GM19372 (cell line): Measurements from ENCODE around the gene ODF2L.
"Not testable (repeated sequence)": the region's sequence is repeated elsewhere in the genome, so short reads cannot be mapped to it uniquely, and the experiment has no call there.

Experiments
- ATAC-seq: cut with Tn5 transposase; IDR thresholded peaks from one replicate; pipeline ENCODE4 v1.9.1; 2021; ENCODE audit warnings: mild to moderate bottlenecking, low read depth, moderate library complexity; ENCODE audit not compliant: unreplicated experiment

ODF2L gene

DNA sequence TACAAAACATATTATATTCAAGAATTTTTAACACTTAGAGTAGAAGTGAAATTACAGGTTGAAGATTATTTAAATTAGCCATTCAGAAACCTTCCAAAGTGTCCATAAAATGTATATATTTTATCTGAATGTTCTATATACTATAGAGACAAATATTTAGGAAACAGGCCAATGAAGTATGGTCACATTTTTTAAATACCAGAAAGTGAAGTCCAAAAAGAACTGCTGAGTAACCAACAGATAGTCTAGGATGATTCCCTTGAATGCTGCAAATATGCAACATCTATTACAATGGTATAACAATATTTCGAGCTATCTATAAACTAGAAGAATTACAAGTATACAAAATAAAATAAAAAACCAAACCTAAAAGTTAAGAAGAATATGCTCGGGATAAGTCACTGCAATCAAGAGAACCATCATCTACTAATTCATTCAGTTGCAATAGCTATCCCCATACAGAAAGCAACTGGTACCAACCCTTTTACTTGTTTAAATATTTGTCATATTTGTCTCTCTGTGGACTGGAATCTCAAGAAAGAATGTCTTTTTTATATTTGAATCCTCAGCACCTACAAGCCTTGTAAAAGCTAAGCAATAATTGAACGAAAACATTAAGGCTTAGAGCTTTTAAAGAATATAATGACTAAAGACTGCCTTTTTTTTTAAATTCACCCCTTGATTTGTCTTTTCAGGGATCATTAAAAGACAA lies 8.1 kb downstream of the ODF2L start:
- no peak for ATAC-seq

DNA sequence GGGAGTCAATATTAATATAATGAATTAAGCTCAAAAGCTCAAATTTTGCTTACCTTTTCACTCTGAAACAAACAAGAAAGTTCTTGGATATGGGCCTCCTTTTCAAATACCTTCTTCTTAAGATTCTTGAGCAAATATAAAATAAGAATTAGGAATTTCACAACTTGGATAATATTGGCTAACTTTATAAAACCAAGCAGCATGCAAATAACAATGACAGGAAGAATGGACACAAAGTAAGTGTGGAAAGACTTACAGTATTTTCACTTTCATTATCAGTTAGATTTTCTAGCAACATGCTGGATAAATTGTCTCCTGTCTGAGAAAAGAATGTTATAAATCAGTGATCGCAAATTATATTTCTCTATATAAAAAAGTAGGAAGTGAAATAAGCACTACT lies 13.2 kb downstream of the ODF2L start:
- peak; percentile 58 for ATAC-seq

DNA sequence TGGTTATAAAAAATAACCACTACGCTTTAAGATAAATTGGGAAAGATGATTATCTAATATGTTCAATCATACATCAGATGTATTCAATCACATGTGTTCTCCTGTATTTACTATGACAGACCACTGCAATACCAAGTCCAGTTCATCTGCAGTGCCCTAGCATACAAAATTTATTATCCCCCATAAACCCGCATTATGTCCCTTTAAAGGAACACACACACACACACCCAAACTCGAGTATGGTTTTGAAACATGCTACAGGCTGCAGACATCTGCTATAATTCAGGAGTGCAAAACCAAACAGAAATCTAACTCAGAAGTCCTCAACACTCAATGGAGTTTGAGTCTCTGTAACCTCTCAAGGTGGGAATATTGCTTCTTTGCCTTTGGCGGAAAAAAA lies 14.9 kb downstream of the ODF2L start:
- ATAC-seq, result no peak

DNA sequence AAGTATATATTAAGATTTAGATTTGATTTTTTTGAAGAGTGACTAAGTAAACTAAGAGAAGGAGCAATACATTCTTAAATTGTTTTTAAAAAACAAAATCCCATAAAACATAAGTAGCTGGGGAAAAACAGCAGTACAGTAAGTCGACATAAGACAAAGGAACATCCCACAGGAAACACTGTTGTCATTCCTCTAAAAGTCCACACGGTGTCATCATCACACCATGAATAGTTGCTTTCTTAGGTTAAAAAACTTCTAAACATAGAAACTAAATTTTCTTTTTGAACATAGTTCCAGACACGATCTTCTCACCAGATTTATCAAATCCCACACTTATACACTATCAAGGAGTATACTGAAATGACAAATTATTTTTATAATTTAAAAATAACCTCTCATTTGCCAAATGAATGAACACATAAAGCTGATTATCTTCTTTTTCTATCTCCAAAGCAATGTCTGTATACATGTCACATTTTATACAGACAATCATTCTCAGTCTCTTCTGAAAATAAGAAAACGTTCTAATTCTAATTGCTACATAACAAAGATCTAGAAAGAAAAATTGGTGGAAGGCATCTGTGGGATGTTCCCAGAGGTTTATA lies 15.8 kb downstream of the ODF2L start:
- peak; percentile 70 for ATAC-seq

DNA sequence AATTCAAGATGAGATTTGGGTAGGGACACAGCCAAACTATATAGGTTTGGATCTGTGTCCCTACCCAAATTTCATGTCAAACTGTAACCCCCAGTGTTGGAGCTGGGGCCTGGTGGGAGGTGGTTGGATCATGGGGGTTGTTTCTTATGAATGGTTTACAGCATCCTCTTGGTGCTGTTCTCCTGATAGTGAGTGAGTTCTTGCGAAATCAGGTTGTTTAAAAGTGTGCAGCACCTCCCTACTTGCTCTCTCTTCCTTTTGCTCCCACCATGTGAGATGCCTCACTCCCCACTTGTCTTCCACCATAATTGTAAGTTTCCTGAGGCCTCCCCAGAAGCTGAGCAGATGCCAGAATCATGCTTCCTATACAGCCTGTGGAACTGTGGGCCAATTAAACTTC lies 17.3 kb downstream of the ODF2L start:
- ATAC-seq, result no peak

DNA sequence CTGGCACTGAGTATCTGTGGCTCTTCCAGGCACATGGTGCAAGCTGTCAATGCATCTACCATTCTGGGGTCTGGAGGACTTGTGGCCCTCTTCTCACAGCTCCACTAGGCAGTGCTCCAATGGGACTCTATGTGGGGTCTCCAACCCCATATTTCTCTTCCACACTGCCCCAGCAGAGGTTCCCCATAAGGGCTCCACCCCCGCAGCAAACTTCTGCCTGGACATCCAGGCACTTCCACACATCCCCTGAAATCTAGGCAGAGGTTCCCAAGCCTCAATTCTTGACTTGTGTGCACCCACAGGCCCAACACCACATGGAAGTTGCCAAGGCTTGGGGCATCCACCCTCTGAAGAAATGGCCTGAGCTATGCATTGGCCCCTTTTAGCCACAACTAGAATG lies 18.8 kb downstream of the ODF2L start:
- ATAC-seq, result no peak

DNA sequence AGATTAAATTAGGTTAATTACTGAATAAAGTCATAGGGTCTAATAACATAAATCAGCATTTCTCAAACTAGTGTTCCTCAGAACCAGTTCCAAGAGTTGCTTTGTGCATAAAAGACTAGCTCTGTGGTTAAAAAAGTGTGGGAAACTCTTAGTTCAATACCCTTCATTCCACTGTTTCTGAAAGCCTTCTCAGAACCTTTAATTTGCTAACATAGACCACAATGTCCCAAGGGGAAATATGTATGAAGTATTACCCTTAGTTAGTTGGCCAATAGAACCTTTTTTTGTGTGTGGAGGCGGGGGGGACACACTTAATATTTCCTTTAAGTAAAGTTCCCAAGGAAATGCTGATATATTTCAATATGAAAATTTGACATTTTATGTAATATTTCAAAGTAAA lies 20.4 kb downstream of the ODF2L start:
- no peak for ATAC-seq

DNA sequence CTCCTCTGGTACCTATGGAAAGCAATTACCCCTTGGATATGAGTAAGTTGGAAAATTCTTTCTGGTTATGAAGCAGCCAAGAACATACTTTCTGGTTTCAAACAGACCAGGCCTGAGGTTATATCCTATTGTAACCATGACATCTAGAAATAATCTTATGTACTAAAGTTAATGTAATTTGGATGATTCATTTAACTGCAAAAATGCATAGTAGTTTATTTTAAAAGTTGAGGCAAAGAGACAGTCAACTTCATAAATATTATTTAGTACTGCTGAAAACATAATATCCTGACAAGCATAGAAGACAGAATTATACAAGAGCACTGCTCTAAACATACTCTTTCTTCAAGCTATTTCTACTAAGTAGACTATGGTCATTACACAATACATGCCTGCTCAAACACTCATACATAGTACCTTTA lies 25.5 kb downstream of the ODF2L start:
- ATAC-seq, result no peak

DNA sequence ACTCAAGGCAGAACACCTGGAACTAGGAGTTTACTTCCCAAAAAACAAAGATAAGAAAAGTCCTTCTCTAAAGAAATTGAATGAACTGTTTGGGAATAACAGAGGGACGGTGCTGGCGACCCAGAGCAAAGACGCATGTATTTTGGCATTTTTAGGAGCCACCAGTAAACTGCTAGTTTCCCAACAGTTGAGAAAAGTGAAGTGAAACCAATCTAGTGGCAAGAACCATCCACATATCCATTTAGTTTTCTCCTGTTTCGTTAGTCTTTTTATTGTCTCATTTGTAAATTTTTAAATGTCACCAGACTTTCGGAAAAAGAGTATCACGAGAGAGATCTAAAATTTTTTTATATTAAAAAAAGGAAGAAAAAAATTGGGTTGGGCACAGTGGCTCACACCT lies 30.2 kb downstream of the ODF2L start:
- no peak for ATAC-seq

DNA sequence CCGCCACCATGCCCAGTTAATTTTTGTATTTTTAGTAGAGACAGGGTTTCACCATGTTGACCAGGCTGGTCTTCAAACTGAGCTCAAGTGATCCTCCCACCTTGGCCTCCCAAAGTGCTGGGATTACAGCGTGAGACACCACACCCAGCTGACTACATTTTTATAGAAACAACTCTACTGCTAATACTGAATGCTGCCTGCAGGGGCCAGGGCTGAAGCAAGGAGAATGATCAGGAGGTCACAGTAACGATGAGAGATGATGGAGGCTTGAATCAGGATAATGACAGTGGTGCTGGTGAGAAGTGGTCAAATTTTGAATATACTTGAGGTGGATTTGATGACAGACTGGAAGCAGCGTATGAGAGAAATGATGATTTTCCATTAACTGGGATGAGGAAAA lies 33.3 kb downstream of the ODF2L start:
- ATAC-seq, result no peak

DNA sequence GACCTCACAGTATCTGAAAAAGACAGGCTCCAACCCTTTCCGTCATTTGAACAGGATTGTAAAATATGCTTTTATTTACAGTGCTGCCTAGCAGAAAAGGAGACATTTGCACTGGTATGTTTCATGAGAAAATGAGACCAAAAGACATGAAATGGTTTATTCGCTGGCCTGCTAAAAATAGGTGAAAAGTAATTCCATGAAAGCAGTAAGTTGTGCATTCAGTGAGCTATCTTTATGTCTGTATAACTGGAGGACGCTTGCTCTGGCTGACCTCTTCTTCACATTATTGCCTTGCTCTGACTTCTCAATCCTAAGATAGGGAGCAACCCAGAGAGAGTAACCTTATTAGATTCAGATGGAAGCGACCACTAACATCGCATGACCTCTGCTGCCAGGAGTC lies 38.3 kb downstream of the ODF2L start:
- ATAC-seq, result no peak

DNA sequence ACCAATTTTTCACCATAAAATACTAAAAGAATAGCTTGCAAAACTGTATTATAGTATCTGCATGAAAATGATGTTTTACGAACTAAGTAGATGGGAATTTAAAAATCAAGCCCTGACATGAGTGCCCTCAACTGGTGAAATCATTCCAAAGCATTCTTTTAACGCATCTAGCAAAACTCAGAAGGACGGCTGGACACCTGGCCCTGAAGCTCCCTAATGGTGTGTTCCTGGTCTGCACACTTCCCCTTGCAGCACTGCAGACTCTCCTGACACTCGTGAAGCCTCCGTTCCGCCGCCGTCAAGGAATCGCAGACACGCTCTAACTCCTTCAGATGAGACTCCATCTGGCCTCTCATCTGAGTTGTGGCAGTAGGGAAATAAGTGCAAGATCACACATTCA lies 39.9 kb downstream of the ODF2L start:
- no peak for ATAC-seq

DNA sequence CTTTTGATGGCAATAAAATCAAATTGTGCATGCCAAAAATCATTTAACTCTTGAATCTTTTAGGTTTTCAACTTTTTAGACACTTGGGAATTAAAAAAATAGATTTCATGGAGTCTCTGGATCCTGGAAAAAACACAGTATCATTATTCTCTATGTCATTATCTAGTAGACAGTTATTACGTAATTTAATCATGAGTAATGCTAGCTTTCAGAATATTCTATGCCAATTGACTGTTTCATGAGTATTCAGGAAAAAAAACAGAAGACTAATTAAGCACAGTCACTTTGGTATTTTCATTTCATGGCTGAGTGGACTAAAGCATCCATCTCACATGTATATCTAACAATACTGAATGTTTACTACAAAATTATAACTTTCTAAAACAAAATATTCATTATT lies 44.0 kb downstream of the ODF2L start:
- no peak for ATAC-seq

DNA sequence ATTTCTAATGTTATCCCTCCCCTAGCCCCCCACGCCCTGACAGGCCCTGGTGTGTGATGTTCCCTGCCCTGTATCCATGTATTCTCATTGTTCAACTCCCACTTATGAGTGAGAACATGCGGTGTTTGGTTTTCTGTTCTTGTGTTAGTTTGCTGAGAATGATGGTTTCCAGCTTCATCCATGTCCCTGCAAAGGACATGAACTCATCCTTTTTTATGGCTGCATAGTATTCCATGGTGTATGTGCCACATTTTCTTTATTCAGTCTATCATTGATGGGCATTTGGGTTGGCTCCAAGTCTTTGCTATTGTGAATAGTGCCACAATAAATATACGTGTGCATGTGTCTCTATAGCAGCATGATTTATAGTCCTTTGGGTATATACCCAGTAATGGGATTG lies 45.9 kb downstream of the ODF2L start:
- ATAC-seq, result not testable (repeated sequence)

DNA sequence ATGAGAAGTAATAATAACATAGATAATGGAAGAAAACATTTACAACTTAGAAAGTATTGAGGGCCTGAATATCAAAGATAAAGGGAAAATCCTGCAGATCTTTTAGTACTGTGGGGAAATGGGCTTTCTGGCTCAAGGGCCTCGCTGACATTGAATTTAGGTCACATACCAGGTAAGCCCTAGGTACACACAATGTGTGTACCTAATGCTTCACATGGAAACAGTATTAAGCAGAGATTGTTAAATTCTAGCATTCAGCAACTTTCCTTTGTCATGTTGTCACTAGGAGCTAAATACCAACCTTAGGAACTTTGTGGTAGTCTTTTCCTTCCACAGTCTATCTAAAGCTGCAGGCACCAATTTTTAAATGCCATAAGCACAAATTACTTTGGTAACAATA lies 49.7 kb downstream of the ODF2L start:
- ATAC-seq, result no peak

DNA sequence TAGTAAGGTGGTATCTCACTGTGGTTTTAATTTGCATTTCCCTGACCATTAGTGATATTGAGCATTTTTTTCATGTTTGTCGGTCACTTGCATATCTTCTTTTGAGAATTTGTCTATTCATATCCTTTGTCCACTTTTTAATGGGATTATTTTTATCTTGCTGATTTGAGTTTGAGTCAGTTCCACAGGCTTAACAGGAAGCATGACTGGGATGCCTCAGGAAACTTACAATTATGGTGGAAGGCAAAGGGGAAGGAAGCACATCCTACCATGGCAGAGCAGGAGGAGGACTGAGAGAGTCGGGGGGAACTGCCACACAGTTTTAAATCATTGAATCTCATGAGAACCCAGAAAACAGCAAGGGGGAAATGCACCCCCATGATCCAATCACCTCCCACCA lies 51.1 kb downstream of the ODF2L start:
- ATAC-seq, result no peak

DNA sequence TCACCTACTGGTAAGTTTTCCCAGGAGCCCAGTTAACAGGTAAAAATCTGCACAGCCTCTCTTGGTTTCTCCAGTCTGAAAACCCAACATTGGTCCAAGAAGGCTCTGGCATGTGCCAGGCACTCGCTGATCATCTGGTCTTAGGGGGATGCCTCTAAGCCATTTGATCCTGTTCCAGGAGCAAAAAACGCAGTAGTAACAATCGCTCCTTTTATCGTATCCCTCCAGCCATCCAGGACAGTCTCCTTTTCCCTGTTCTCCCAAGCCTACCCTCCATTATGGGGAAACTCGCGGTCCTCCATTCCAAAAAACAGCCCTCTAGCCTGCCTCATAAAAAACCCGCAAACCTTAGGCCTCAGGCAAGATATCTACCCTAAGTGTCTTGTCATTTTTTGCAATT lies 56.2 kb downstream of the ODF2L start:
- no peak for ATAC-seq

DNA sequence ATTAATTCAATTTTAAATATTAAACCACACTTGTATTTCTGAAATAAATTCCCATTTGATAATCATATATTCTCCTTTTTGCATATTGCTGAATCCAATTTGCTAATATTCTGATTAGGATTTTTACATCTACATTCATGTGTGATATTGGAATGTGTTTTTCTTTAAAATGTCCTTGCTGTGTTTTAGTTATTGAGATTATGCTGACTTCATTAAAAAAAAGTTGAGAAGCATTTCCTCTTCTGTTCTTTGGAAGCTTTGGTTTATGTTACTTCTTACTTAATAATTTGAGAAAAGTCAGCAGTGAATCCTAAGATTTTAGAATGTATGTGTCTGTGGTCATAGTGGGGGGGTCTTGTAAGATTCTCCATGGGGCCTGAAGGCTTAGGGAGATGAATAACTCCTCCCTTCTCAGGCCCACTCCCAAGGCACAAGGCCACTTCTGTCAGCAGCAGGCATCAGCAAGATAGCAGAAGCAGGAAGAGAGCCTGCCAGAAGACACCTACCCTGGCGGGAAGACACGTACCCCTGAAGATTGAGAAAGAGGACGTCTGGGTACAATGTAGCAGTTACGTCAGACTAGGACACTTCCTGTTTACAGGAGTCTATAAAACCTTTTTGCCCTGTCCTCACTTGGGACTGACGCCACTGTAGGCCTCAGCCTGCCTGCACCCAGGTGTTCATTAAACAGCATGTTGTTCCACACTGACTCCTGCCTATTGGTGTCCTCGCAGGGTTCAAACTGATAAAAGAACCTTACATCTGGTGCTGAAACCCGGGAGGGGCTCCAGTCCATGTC lies 56.9 kb downstream of the ODF2L start:
- ATAC-seq, result no peak

DNA sequence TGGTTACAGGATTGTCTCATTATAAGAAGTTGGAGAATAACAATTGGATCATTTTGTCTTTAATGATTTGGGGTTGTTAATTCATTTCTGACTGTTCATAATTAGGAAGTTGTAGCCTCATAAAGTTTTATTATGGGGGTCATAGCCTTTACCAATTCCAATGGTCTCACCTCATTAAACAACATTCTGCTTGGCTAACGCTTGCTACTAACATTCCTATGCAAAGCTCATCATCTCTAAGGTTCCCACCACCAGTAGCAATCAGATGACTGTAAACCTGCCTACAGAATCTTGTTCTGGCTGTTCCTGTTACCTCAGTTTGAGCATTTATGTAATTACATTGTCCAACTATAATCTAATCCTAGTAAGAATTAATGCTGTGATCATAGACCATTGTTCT lies 60.2 kb downstream of the ODF2L start:
- ATAC-seq, result no peak

DNA sequence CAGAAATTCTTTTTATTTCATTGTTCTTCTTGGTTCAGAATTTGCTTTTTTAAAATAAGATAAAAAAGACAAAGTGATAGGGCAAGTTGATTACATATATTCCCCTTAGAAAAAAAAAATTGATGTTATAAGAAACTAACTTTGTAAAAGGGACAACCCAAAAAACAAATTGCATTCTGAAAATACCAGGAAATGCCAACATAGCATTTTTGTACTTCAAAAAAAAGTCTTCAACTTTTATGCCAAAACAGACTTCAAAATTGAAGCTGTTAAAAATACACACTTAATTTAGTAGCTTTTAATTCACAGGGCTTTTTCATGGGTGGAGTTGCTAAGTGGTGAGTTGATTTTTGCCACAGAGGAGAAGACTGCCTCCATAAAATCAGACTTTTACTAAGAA lies 70.9 kb downstream of the ODF2L start:
- no peak for ATAC-seq

DNA sequence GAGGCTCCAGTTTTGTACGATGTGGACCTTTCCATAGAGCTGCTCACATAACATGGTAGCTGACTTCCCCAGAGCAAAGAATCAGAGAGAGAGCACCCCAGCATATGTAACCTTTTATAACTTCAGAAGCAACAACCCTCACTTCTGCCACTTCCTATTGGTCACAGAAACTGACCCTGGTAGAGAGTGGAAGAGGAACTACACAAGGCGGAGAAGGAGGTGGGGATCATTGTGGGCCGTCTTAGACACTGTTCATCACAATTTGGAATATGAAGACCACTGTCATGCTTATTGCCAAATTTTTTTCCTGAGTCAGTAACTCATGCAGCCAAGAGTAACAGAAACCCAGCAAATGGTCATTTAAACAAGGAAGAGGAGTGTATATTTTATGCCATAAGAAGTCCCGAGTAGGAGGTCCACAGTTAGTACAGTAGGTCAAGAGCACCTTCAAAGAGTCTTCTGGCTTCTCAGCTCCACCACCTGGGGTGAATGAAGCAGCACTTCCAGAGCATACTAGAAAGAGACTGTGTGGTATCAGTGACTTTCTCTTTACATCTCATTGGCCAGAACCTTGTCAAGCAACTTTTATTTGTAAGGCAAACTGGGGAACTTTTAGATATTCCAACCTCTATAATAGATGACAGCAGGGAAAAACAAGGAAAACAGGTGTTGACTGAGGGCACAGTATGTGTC lies 71.8 kb downstream of the ODF2L start:
- ATAC-seq, result no peak
